A549 (cell line): Measurements from ENCODE around the gene FAM149B1.

Source experiments
- CTCF ChIP-seq: fragments of >200 bp; sonication (Bioruptor Twin); formaldehyde crosslinking; IDR thresholded peaks from 3 replicates; pipeline ENCODE4 v1.5.1; 2016
- HDAC2 ChIP-seq: fragments of 200-600 bp; sonication (generic); IDR thresholded peaks from 2 replicates; pipeline ENCODE4 v1.6.1; 2016
- JUN ChIP-seq, 2 experiments: fragments of >200 bp; sonication (Bioruptor Twin); formaldehyde crosslinking; IDR thresholded peaks; 2 replicates in 1 of 2; 3 replicates in 1 of 2; pipeline ENCODE4 v1.6.1; 2016 to 2017
- JUNB ChIP-seq: fragments of >200 bp; sonication (Bioruptor Twin); formaldehyde crosslinking; IDR thresholded peaks from 2 replicates; pipeline ENCODE4 v1.6.1; 2016
- NR3C1 ChIP-seq: fragments of >200 bp; sonication (Bioruptor Twin); formaldehyde crosslinking; IDR thresholded peaks from 3 replicates; pipeline ENCODE4 v1.6.1; 2017
- USF2 ChIP-seq: fragments of 450-650 bp; IDR thresholded peaks from 2 replicates; pipeline ENCODE4 v1.6.1; 2014; ENCODE audit warnings: antibody characterized with exemption

- TF ChIP-seq CTCF (no peak), HDAC2 (no peak), NR3C1 (no peak), JUN (IDR thresholded peaks at IDR 0.05) (no peak), USF2 (no peak), JUNB (no peak)
Observed at GRCh38 chr10:73182568-73182967, 14.6 kb downstream of the FAM149B1 start.
